NCI-H526 treated with DMSO at 0.1 percent for 48 hours (cell line): ENCODE measurements around the gene PSG6.
"Not testable (repeated sequence)": the region's sequence is repeated elsewhere in the genome, so short reads cannot be mapped to it uniquely, and the experiment has no call there.

Experiments used
- DNase-seq: peaks from one replicate; lab custom pipeline; 2025; lab: John Stamatoyannopoulos, UW

PSG6 gene

GRCh38 chr19:42906162-42906561 lies 11.5 kb downstream of the PSG6 start:
- not testable (repeated sequence) for DNase-seq

DNA sequence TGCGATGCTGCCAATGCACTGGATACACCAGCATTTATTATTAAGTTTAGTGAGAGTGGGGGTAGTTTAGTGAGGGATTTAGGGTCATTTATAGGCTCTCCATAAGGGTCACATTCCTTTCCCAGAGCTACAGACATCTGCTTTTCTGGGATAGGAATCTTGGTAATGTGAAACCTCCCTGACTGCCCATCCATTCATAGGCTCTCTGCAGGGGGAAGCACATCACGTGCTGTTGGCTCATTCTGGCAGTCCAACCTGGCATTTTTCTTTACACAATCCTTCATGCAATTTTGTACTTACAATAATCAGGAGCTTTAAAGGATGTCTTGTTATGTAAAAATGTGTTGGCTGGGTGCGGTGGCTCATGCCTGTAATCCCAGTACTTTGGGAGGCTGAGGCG lies 17.1 kb downstream of the PSG6 start:
- DNase-seq = not testable (repeated sequence)

DNA sequence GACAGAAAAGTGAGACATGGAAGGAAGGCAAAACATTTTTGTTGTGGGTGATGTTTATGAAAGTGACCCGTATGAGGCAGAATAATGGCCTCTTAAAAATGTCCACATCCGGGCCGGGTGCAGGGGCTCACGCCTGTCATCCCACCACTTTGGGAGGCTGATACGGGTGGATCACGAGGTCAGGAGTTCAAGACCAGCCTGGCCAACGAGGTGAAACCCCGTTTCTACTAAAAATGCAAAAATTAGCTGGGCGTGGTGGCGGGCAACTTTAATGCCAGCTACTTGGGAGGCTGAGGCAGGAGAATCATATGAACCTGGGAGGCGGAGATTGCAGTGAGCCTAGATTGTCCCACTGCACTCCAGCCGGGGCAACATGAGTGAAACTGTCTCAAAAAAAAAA lies 18.0 kb downstream of the PSG6 start:
- not testable (repeated sequence) for DNase-seq

- DNase-seq = not testable (repeated sequence)
Observed at GRCh38 chr19:42899110-42899509, 18.6 kb downstream of the PSG6 start.

GRCh38 chr19:42898656-42899055 lies 19.0 kb downstream of the PSG6 start:
- not testable (repeated sequence) for DNase-seq

GRCh38 chr19:42897729-42898128 lies 20.0 kb downstream of the PSG6 start:
- not testable (repeated sequence) for DNase-seq

- not testable (repeated sequence) for DNase-seq
Observed at GRCh38 chr19:42890446-42890845, 27.2 kb downstream of the PSG6 start.

DNA sequence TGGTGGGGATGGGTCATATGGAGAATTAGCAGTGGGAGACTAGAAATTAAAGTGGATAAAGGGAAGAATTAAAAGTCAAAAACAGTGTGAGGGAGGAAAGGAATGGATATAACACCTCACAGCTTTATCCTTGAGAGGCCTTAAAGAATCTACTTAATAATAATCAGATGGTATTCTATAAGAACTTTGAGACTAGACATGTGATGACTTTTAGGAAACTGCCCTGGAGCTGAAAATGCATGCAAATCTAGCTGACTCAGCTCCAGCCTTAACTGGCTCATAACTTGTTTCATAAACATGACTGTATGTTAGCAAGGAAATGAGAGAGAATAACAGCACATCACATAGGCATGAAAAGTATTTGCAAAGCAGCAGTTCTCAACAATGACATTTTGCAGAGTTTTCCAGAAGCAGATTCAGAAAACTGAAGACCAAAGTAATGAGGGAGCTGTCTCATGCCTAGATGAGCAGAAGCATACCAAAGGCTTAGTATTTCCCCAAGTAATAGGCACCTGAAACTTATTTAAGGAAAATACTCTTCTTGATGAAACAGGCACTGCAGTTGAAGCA lies 29.7 kb downstream of the PSG6 start:
- not testable (repeated sequence) for DNase-seq

- DNase-seq = not testable (repeated sequence)
Observed at GRCh38 chr19:42882730-42883129, 35.0 kb downstream of the PSG6 start.

GRCh38 chr19:42882010-42882409 lies 35.7 kb downstream of the PSG6 start:
- not testable (repeated sequence) for DNase-seq

- DNase-seq = not testable (repeated sequence)
Observed at GRCh38 chr19:42881279-42881678, 36.4 kb downstream of the PSG6 start.

DNA sequence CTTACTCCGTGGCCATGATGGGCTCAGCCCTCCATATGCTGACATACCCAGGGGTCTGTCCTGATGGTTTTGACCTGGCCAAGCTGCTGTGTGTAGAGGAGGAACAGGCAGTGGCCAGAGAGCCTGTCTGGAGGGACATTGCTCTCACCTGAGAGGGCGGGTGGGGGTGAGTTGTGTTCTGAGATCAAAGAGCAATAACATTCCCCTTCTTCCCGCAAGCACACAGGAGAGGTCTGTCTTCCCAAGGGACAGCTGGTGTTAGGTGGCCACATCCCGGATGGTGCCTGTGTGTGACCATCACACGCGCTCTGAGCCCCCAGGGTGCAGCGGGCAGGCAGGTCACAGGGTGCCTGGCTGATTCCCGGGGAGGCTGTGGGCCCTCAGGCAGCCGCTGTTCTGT lies 37.1 kb downstream of the PSG6 start:
- DNase-seq = not testable (repeated sequence)

DNA sequence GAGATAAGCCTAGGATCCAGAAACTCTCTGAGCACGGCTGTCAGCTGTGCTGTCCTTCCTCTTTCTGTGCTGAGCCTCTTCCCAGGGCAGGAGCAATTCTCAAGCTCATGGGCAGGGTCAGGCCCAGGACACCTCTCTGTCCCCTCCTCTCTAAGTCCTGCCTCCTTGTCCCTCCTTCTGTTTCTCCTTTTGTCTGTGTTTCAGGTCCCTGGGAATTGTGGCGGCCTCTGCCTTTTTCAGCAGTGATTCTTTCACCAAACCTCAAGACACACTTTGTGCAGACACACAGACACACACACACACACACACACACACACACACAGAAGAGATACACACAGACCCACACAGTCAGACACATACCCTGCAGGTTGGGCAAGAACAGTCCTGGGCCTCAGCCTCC lies 38.1 kb downstream of the PSG6 start, which contains the start of gene PSG1:
TSS of gene PSG1 (minus strand) at position 101 of the 400 bp plus-strand sequence. CDS start 132 bp downstream, outside the sequence.
- DNase-seq = no peak

DNA sequence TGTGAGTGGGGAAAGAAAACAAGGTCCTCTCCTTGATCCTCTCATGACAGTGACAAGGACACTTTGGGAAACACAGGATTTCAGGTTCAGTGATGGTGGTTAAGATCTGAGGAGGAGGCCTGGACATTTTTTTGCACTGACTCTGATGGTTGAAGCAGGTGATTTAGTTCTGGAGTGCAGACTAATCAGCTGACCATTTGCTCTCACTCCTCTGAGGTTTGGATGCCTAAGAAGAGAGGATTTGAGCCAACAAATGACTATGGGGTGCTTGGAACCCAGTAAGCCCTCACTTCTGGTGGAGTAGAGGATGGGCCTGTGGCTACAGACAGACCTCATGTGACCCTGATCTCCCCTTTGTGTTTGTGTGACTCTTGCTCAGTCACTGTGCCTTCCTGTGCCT lies 41.1 kb downstream of the PSG6 start:
- DNase-seq = not testable (repeated sequence)

GRCh38 chr19:42875881-42876280 lies 41.8 kb downstream of the PSG6 start:
- not testable (repeated sequence) for DNase-seq

DNA sequence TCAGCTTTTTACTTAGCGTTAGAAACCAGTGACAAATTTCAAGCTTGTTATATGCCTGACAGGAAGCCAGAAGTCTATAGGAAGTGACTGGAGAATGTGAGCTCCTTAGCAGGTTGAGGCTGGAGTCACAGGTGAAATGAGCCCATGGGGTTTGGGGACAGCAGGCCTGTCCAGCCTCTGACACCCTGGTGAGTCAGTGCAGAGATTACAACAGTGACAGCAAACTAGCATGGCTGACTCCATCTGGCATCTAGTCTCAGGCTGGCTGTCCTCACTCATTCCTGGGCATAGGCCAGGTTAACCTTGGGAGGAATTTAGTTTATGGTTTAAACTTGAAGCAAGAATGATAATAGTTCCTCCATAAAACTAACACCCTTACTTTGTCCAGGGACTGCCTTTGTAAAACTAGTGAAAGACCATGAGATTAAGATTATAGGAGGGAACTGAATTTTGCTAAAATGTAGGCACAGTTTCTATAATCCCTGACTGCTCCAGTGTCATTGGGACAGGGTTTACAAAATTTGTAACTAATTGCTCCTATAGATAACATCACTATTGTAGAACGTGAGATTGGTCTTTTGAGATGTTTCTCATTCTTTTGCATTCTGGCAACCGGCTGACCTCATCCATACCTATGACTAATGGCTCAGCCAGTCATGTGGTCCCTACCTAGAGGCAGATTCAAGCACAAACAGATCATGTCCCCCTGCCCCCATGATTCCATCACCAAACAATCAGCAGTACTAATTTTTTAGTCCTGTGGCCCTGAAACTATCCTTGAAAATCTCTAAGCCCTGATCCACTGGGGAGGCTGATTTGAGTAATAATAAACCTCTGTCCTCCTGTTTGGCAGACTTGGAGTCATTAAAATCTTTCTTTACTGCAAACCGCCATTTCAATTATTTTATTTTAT lies 42.5 kb downstream of the PSG6 start:
- DNase-seq = not testable (repeated sequence)

DNA sequence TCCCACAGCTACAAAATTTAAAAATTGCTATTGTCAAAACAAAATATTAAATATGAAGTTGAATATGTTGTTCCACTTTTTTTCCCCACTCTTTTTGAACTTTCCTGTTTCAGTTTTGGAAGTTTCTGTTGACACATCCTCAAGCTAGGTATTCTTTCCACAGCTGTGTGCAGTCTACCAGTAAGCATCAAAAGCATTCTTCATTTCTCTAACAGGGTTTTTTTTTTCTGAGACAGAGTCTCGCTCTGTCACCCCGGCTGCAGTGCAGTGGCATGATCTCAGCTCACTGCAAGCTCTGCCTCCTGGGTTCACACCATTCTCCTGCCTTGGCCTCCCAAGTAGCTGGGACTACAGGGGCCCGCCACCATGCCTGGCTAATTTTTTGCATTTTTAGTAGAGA lies 43.6 kb downstream of the PSG6 start:
- not testable (repeated sequence) for DNase-seq

GRCh38 chr19:42872608-42873007 lies 45.1 kb downstream of the PSG6 start:
- no peak for DNase-seq

DNA sequence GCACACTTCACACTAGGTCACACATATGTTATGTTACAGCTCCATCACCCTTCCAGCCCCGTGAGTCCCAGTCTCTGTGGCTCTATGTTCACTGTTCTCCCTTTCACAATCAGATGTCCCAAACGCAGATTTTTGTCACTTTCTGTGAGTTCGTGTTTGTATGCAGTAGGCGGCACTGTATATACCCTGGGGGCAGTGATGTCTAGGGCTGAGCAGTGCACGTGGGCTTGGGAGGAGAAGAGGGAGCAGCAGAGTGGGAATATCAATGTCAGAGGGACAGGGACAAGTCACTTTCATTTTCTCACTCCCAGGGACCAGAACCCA lies 60.2 kb downstream of the PSG6 start:
- DNase-seq = no peak

DNA sequence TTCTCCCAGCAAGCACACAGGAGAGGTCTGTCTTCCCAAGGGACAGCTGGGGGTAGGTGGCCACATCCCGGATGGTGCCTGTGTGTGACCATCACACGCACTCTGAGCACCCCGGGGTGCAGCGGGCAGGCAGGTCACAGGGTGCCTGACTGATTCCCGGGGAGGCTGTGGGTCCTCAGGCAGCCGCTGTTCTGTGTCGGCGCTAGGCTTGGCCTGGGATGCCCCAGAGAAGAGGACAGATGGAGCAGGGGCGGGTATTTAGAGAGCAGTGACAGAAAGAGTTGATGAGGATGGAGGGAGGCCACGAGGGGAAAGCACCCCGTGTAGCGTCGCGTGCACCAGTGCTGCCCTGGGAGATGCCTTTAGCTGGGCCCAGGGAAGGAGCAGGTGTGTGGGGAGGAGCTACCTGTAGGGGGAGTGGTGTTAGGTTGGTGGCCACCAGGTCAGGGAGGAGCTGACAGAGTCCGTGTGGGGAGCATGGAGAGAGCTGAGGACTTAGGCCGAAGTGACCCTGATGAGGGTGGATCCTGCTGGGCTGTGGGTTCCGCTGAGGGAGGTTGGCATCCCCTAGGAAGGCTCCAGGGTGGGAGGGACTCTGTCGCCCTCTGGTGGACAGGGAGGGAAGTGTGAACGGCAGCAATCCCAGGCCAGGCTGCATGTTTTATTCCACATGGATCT lies 60.7 kb downstream of the PSG6 start:
- DNase-seq = not testable (repeated sequence)

GRCh38 chr19:42854745-42855144 lies 62.9 kb downstream of the PSG6 start:
- not testable (repeated sequence) for DNase-seq

GRCh38 chr19:42853231-42853630 lies 64.5 kb downstream of the PSG6 start:
- DNase-seq = not testable (repeated sequence)

DNA sequence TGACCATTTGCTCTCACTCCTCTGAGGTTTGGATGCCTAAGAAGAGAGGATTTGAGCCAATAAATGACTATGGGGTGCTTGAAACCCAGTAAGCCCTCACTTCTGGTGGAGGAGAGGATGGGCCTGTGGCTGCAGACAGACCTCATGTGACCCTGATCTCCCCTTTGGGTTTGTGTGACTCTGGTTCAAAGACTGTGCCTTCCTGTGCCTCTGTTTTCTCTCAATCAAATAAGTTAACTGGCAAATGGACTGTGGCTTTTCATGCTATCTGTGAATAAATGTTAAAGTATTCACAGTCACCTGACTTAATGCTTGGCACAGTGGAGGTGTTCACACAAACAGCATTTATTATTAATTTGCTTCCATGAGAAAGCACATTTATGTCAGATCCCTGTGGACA lies 64.9 kb downstream of the PSG6 start:
- not testable (repeated sequence) for DNase-seq
